ENCODE results near the gene C18orf63. TPM values are rescaled to one million over a fixed set of nuclear protein-coding genes. Genes with fewer than 3 reads are reported as not detected.

C18orf63 gene
- polyA plus RNA-seq, 3 donors, result 0.20 to 0.64 (median 0.45) TPM

GRCh38 chr18:74326791-74327190 lies 11.2 kb downstream of the C18orf63 start:
- DNase-seq, result peak; percentile 24

DNA sequence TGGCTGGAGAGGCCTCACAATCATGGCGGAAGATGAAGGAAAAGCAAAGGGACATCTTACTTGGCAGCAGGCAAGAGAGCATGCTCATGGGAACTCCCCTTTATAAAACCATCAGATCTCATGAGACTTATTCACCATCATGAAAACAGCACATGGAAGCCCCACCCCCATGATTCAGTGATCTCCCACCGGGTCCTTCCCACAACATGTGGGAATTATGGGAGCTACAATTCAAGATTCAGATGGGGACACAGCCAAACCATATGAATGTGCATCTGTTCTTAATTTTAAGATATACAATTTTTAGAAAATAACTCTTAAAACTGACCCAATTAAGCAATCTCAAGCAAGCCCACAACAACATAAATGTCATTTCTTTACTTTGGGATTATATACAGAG lies 12.6 kb downstream of the C18orf63 start:
- no peak for DNase-seq

DNA sequence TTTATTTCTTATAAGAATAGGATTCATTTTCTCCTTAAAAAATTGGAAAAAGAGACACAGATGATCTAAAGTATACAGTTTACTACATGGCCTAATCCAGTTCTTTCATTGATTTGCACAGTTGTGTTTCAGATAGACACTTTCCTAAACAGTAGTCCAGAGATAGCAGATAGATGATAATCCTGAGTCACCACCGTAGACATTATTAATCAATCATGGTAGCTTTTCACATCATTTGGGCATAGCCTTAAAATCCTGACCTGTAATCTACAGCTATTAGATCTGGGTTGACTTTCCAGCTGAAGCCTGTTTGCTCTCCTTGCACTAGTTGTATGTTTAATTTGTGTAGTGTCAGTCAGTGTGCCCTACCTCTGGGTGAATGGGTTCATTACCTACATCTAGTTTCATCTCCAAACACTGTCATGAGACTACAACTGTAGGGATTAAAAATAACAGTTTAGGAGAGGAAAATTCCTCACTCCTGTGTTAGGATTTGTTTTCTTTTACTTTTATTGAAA lies 14.1 kb downstream of the C18orf63 start:
- DNase-seq, result no peak

DNA sequence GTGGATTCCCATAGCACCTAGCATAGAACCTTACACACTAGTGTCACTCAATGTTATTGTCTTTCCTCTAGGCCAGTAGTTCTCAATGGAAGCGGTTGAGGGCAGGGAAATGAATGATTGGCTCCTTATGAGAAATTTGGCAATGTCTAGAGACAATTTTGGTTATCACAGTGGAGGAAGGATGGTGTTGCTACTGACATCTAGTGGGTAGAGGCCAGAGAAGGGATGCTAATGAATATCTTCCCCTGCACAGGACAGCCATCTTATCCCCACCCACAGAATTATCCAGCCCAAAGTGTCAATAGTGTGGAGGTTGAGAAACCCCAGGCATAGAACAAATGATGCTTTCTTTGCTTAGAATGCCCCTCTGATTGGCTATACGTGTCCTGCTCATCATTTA lies 15.8 kb downstream of the C18orf63 start:
- no peak for DNase-seq

DNA sequence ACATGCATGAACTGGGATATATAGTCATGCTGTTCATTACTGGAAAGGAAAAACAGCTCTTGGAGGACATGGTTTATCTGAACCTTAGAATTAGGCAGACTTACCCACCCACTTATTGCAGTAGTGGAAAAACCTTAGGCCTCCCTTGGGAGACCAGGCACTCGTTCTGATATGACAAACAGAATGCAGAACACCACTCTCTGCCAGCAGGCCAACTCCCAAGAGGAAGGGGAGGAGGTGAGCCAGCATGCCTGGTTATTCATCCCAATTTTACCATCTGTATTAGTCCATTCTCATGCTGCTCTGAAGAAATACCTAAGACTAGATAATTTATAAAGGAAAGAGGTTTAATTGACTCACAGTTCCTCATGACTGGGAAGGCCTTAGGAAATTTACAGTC lies 17.5 kb downstream of the C18orf63 start:
- no peak for DNase-seq

GRCh38 chr18:74334242-74334893 lies 18.7 kb downstream of the C18orf63 start:
- DNase-seq, result no peak

DNA sequence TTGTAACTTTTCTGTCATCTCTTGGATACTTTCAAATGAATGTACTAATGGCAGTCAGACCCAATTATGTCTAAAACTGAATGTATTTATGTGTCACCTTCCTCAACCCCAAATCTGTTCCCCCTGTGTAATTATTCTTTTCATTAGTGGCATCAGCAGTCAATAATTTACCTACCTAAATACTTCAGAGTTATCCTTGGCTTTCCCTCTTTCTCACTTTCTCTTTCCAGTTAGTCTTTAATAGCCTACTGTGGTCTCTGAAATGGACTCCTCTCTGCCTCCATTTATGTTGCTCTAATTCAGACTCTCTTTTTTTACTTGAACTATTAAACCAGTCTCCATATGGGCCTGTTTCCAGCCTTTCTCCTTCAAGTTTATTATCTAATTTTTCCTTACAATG lies 21.0 kb downstream of the C18orf63 start:
- no peak for DNase-seq

- DNase-seq, result no peak
Observed at GRCh38 chr18:74337155-74337911, 21.7 kb downstream of the C18orf63 start.

DNA sequence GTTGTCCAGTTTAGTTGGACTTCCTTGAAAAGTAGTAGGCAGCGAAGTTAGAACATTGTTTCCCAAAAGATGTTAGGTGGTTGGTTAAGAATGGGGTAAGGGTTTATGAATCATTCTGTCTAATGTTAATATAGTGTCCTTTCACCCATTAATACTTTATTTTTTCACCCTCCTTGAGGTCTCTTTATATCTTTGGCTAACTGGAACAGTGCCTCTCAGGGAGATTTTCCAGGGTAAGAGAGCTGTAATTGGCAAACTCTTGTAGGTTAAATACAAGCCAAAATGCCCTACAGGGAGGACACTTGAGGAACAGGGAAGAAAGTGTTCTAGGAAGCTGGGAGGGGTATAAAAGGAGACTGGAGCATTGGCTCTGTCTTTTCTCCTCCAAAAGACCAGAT lies 22.3 kb downstream of the C18orf63 start:
- DNase-seq, result no peak

DNA sequence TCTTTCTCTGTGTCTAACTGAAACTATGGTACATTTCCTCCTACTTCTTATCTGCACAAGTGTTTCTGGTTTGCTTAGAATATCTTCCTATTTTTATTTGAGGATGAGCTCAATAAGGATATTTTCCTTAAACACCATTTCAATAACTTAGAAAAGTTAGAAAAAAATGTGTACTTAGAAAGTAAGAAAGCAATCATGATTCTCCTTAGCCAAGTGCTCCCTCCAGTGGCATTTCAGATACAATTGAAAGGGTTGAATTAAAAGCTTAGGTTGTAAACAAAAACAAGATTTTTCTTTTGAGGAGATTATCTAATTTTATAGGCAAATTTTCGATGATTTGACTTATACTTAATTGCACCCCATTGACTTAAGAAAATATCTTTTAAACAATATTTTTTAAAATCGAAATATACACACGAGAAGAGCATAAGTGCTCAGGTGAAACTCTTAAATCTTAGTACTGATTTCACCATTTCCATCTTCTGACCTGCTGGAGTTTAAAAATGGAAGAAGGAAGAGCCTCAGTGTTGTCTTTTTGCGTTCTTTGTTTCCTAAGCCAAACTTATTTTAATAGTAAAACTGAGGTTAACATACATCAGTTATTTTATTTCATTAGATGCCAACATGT lies 26.9 kb downstream of the C18orf63 start:
- DNase-seq, result peak; percentile 61

DNA sequence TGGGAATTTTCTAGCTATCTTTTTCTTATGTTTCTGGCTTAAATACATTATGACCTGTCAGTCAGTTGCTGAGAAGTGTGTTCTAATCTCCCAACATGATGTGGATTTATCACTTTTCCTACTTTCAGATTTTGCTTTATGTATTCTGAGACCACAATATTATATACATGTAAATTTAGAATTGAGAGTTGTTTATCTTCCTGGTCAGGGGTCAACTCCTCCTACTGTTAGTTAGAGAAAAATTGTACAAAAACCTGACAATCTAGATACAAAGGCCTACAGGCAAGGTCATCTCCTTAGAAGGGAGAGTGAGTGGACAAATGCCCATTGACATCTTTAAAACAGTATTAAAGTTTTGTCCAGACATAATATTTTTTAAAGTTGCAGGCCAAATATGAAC lies 30.6 kb downstream of the C18orf63 start:
- no peak for DNase-seq

- DNase-seq, result no peak
Observed at GRCh38 chr18:74348581-74348980, 32.9 kb downstream of the C18orf63 start.

DNA sequence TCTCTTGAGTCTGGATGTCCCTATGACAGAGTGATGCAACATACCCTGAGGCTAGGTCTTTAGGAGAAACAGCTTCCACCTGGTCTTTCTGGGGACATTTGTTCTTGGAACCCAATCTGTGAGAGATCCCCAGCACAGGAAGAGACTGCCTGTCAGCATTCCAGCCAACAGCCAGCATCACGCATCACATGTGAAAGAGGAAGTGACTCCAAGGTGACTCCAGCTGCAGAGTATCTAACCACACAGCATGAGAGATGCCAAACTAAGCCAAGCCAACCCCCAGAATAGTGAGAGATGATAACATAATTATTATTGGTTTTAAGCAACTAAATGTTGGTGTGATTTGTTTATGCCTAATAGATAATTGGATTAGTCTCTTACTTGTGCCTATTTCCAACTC lies 35.7 kb downstream of the C18orf63 start:
- no peak for DNase-seq

DNA sequence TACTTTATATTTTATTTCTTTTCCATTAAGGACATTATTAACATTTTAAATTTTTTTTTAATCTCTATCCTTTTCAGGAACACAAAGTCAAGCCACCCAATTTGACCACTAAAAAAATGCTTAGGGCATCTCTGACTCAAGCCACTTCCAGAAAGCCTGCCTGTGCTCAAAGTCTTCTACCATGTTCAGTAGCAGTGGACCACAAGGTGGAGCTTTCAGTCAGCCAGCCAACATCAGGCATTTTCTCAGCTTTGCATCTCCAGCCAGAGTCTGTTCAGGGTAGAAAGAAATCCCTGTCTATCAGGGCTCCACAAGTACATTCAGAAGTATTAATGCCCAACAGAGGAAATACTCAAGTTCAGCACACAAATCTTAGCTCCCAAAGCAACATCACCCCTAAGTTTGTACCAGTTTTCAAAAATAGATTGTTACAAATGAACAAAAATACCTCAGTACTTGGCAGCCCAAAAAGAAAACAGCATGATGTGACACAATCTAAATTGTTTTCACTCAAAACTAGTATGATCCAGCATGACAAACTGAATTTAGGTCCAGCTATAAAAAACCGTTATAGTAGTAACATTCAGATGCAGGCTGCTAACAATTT lies 37.6 kb downstream of the C18orf63 start:
- peak; percentile 57 for DNase-seq

- DNase-seq, result no peak
Observed at GRCh38 chr18:74356959-74357358, 41.3 kb downstream of the C18orf63 start.

DNA sequence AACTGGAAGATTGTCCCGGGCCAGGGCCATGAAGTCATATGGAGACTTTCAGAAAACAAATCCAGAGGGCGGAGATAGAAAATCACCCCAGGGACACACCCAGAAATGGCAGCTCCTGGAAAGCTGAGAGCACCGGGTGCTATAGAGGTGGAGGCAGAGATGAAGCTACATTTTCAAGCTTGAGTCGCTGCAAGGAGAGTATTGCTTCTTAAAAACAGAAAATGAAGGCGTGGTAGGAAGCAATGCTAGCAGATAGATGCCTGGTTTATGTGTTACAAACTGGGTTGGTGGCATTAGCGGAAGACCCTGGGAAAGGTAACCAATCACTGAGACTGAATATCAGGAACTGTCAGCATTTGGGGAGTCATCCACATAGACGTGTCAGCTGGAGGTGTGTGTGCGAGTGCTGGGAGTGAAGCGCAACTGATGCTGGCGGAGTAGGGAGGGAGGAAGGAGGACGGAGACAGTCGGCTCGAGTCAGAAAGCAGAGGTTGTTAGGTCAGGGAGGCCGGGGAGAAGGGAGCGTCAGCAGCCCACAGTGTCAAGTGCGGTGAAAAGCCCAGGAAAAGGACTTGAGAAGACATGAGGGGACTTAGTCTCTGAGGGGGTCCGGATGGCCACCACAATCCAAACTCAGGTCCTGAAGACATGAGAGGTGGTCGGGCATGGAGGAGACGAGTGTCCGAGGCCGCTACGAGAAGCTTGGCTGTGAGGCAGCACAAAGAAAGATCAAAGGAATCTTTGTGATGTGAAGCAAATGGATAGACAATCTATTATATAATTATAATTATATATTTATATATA lies 45.4 kb downstream of the C18orf63 start:
- no peak for DNase-seq

DNA sequence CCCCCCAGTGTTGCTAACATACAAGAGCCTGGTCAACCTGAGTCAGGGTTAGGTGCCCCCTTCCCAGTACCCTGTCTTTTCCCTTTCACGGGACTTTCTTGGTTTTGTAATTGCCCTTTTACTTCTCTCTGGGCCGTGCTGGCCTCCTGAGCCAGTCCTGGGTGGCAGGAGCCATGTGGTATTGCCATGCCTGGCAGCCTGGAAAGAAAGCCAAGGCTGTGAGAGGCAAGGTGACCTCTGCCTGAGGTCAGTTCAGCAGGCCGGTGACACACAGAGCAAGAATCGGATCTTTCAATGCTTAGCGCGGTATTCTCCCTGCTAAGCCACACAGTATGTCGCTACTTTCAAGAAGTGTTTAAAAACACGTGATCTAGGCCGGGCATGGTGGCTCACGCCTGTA lies 52.3 kb downstream of the C18orf63 start:
- no peak for DNase-seq

DNA sequence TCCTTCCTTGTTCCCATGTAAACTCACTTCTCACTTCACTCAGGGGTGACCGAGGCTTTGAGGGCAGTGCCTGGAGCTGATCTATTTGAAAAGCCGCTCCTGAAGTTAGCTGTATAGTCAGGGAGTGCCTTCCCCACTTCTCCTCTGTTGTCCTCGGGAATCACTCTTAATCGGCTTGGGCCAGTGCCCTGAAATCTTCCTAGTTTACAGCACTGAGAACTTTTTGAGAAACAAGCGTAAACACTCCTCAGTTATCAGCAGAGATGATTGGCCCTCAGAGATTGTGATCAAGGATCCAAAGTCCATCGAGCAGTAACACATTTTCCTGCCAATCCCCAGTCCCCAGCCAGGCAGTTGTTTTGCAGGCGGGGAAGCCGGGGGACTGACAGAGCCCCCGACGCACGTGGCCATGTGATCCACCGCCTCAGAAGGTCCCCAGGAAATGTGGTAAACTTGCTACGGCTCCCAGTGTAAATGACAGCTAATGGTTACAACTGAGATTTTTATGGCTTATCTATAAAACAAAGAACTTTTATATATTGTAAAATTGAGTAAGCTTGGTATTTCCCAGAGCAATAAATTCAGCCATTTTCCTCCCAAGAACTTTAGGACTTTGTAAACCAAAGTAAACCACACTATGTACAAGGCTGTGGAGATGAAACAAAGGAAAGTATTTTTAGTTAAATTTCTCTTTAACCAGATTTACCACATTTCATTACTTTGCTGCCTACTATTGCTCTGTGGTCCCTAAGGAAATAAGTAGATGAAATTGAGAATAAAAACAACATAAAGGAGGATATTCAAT lies 53.5 kb downstream of the C18orf63 start:
- no peak for DNase-seq

GRCh38 chr18:74370115-74370514 lies 54.5 kb downstream of the C18orf63 start:
- no peak for DNase-seq

- DNase-seq, result no peak
Observed at GRCh38 chr18:74373428-74373827, 57.8 kb downstream of the C18orf63 start.

DNA sequence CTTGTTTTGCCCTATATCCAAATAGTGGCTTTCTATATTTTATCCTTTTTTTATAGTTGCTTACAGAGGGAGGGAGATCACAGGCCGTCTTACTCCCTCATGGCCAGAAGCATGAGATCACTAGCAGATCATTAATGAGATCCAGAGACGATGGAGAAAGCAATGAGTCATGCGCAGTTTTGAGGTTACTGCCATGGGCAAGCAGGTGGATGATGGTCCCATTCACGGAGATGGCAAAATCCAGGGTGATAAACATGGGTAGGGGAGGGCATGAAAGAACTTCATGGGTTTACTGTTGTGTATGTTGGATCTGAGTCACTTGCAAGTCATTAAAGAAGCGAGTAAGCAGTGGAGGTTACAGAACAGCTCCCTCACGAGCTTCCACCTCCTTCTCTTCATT lies 60.4 kb downstream of the C18orf63 start:
- no peak for DNase-seq
